HG03066 (cell line): Measurements from ENCODE around the gene ZNF292.
A peak's percentile ranks its signal among the peaks of the same experiment; 100 is the strongest.
"Not testable (repeated sequence)": the region's sequence is repeated elsewhere in the genome, so short reads cannot be mapped to it uniquely, and the experiment has no call there.

Source experiments
- ATAC-seq: cut with Tn5 transposase; IDR thresholded peaks from one replicate; pipeline ENCODE4 v1.9.1; 2021; ENCODE audit warnings: low read depth; ENCODE audit not compliant: unreplicated experiment

Gene ZNF292

GRCh38 chr6:87154993-87155841 lies at the start of gene ZNF292:
ZNF292 (plus strand) TSS chr6:87155565; CDS start chr6:87155592, 27 bp downstream.
- peak; percentile 70 for ATAC-seq

- ATAC-seq, result no peak
These were observed 49.5 kb upstream of the ZNF292 start for GRCh38 chr6:87105823-87106222.

GRCh38 chr6:87110636-87111035 lies 44.7 kb upstream of the ZNF292 start:
- ATAC-seq, result no peak

GRCh38 chr6:87115402-87116135 lies 39.8 kb upstream of the ZNF292 start:
- ATAC-seq, result peak; percentile 88

GRCh38 chr6:87116922-87117321 lies 38.4 kb upstream of the ZNF292 start:
- no peak for ATAC-seq

GRCh38 chr6:87118054-87118453 lies 37.3 kb upstream of the ZNF292 start:
- no peak for ATAC-seq

- ATAC-seq, result no peak
These were observed 32.9 kb upstream of the ZNF292 start for GRCh38 chr6:87122477-87122876.

GRCh38 chr6:87124074-87124473 lies 31.3 kb upstream of the ZNF292 start:
- no peak for ATAC-seq

GRCh38 chr6:87126501-87126900 lies 28.9 kb upstream of the ZNF292 start:
- ATAC-seq, result no peak

GRCh38 chr6:87127737-87128136 lies 27.6 kb upstream of the ZNF292 start:
- no peak for ATAC-seq

GRCh38 chr6:87136963-87137362 lies 18.4 kb upstream of the ZNF292 start:
- no peak for ATAC-seq

- no peak for ATAC-seq
These were observed 16.1 kb upstream of the ZNF292 start for GRCh38 chr6:87139236-87139635.

- ATAC-seq, result not testable (repeated sequence)
These were observed 15.4 kb upstream of the ZNF292 start for GRCh38 chr6:87139927-87140326.

GRCh38 chr6:87146363-87146762 lies 9.0 kb upstream of the ZNF292 start:
- peak; percentile 72 for ATAC-seq

GRCh38 chr6:87150406-87150805 lies 5.0 kb upstream of the ZNF292 start:
- no peak for ATAC-seq

GRCh38 chr6:87151471-87151780 lies 3.9 kb upstream of the ZNF292 start:
- ATAC-seq, result no peak

- peak; percentile 25 for ATAC-seq
These were observed 3.4 kb upstream of the ZNF292 start for GRCh38 chr6:87151781-87152525.

- ATAC-seq, result no peak
These were observed 2.8 kb upstream of the ZNF292 start for GRCh38 chr6:87152526-87152955.

GRCh38 chr6:87154641-87154992 lies 748 bp upstream of the ZNF292 start:
- ATAC-seq, result no peak

- ATAC-seq, result peak; percentile 1
These were observed 764 bp downstream of the ZNF292 start for GRCh38 chr6:87155842-87156815.
